Spleen (tissue), 7 donors: ENCODE results near the gene TLCD2.

Experiments used
- CTCF ChIP-seq, 11 experiments: fragments of 200-600 bp in 7 of 11; fragments of 450-650 bp in 4 of 11; sonication (generic) in 4 of 11; IDR thresholded peaks in 8 of 11; conservative IDR thresholded peaks in 3 of 11; 1 replicate in 7 of 11; 2 replicates in 4 of 11; pipeline versions ENCODE4 v1.4.0 to v1.8.0; 2016 to 2021; ENCODE audit warnings: antibody characterized with exemption in 11 of 11, inconsistent platforms in 4 of 11, mild to moderate bottlenecking in 1 of 11
- POLR2AphosphoS5 ChIP-seq, 3 donors: sonication (generic); formaldehyde crosslinking; IDR thresholded peaks; one replicate each; pipeline ENCODE4 v1.5.1; 2017; ENCODE audit warnings: antibody characterized with exemption in 3 of 3
- donor health status: DM: no; HTN: no; CAD: no; lungs with moderate emphysema.
- donor health status: DM: no; HTN: no; CAD: no.
- donor health status: DM: no; HTN: no; CAD: no.

DNA sequence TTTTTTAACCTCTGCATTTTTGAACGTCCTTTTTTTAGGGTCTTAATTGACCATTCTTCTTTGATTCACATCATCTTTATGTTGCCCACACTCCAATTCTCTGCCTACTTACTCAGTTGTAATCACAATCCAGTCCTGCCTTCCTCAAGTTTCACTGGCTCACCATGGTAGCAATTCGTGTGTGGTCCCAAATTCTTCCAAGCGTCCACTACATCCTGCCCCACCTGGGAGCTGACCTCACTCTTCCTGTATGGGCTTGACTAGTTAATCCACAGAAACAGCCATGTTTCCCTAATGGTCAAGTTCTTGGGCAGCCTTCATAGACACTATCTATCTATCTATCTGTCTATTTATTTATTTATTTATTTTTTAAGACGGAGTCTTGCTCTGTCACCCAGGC lies 7.1 kb downstream of the TLCD2 start:
- TF ChIP-seq CTCF (IDR thresholded peaks at IDR 0.05 in 8 of 11, conservative IDR thresholded peaks at IDR 0.05 in 3 of 11) (no peak), POLR2AphosphoS5 (IDR thresholded peaks at IDR 0.05) (no peak)
